Neural cell (in vitro differentiated cells): Measurements from ENCODE around the gene CD58.

ENCODE experiments used
- CTCF ChIP-seq: fragments of 450-650 bp; IDR thresholded peaks from 2 replicates; pipeline ENCODE4 v1.5.1; 2014; ENCODE audit warnings: antibody characterized with exemption, mild to moderate bottlenecking, moderate library complexity; ENCODE audit not compliant: poor library complexity, severe bottlenecking
- MXI1 ChIP-seq: fragments of 450-650 bp; conservative IDR thresholded peaks from 2 replicates; pipeline ENCODE4 v1.6.1; 2014; ENCODE audit warnings: antibody characterized with exemption, mild to moderate bottlenecking; ENCODE audit not compliant: poor library complexity, severe bottlenecking

- TF ChIP-seq CTCF (no peak), MXI1 (no peak)
Measured at GRCh38 chr1:116494745-116495144, 76.1 kb downstream of the CD58 start.
